GM12801 (cell line): ENCODE results near the gene RBM12.

Experiments used
- CTCF ChIP-seq: IDR thresholded peaks from one replicate; pipeline ENCODE4 v1.5.1; 2011; ENCODE audit warnings: control low read depth; ENCODE audit not compliant: insufficient read length; ENCODE audit errors: extremely low read depth

Gene RBM12

GRCh38 chr20:35629427-35630145 lies 35.1 kb downstream of the RBM12 start:
- TF ChIP-seq CTCF = no peak

- TF ChIP-seq CTCF = no peak
Observed at GRCh38 chr20:35627121-35627520, 37.6 kb downstream of the RBM12 start.

- no peak for TF ChIP-seq CTCF
Observed at GRCh38 chr20:35626386-35627001, 38.2 kb downstream of the RBM12 start.

- TF ChIP-seq CTCF = no peak
Observed at GRCh38 chr20:35625584-35626385, 38.9 kb downstream of the RBM12 start.

- no peak for TF ChIP-seq CTCF
Observed at GRCh38 chr20:35621560-35621946, 43.1 kb downstream of the RBM12 start.

GRCh38 chr20:35620818-35621559 lies 43.7 kb downstream of the RBM12 start:
- TF ChIP-seq CTCF = no peak
